HEK293 (cell line): Measurements from ENCODE around the gene ACBD3.

Experiments used
- CTCF ChIA-PET: fragments of 350-600 bp; formaldehyde crosslinking; extraction: SDS; loops from one replicate; lab custom pipeline; 2021; ENCODE audit warnings: antibody characterized with exemption; lab: Yijun Ruan, JAX
- POLR2A ChIA-PET: fragments of 300-600 bp; formaldehyde crosslinking; extraction: SDS; loops from one replicate; lab custom pipeline; 2020; ENCODE audit warnings: antibody characterized with exemption, inconsistent platforms; lab: Yijun Ruan, JAX
- H3K27ac ChIP-seq: fragments of 200-500 bp; sonication (Bioruptor generic); 2 replicates; pipeline ENCODE4 v1.5.1; 2014; ENCODE audit warnings: low read depth, low read length, control low read depth, inconsistent platforms; ENCODE audit errors: extremely low read depth
- H3K36me3 ChIP-seq, 2 experiments: fragments of 200-500 bp in 1 of 2; sonication (Bioruptor generic) in 1 of 2; 1 replicate in 1 of 2; 2 replicates in 1 of 2; pipeline ENCODE4 v1.5.1; 2014 to 2017; ENCODE audit warnings: inconsistent platforms in 2 of 2, low read length in 2 of 2; ENCODE audit not compliant: control insufficient read depth in 2 of 2, insufficient read depth in 1 of 2
- H3K4me1 ChIP-seq: fragments of 200-500 bp; sonication (Bioruptor generic); 2 replicates; pipeline ENCODE4 v1.5.1; 2014; ENCODE audit warnings: mild to moderate bottlenecking, low read length, inconsistent platforms; ENCODE audit not compliant: control insufficient read depth, insufficient read depth
- H3K4me3 ChIP-seq: 2 replicates; pipeline ENCODE4 v1.5.1; 2011; ENCODE audit warnings: low read depth, mild to moderate bottlenecking, control low read depth, low read length, moderate library complexity
- H3K9me3 ChIP-seq: fragments of 200-500 bp; sonication (Bioruptor generic); 2 replicates; pipeline ENCODE4 v1.5.1; 2014; ENCODE audit warnings: low read depth, low read length, inconsistent platforms; ENCODE audit not compliant: control insufficient read depth, insufficient read depth
- SCRT2 ChIP-seq: fragments of 450-650 bp; formaldehyde crosslinking; IDR thresholded peaks from 2 replicates; pipeline ENCODE4 v1.5.1; 2016; ENCODE audit warnings: missing biosample characterization, missing genetic modification characterization
- ZBTB20 ChIP-seq: fragments of 450-650 bp; formaldehyde crosslinking; IDR thresholded peaks from 2 replicates; pipeline ENCODE4 v1.5.1; 2016; ENCODE audit warnings: missing biosample characterization, missing genetic modification characterization
- ZNF10 ChIP-seq: fragments of 450-650 bp; formaldehyde crosslinking; IDR thresholded peaks from 2 replicates; pipeline ENCODE4 v1.5.1; 2017; ENCODE audit warnings: missing biosample characterization, missing genetic modification characterization
- ZNF24 ChIP-seq: fragments of 450-650 bp; formaldehyde crosslinking; IDR thresholded peaks from 2 replicates; pipeline ENCODE4 v1.5.1; 2016; ENCODE audit warnings: missing biosample characterization, missing genetic modification characterization
- ZNF335 ChIP-seq: fragments of 450-650 bp; formaldehyde crosslinking; conservative IDR thresholded peaks from 2 replicates; pipeline ENCODE4 v1.5.1; 2016; ENCODE audit warnings: missing biosample characterization, missing genetic modification characterization
- ZNF48 ChIP-seq: fragments of 450-650 bp; formaldehyde crosslinking; IDR thresholded peaks from 2 replicates; pipeline ENCODE4 v1.5.1; 2016; ENCODE audit warnings: missing biosample characterization, missing genetic modification characterization
- ZNF600 ChIP-seq: fragments of 450-650 bp; formaldehyde crosslinking; IDR thresholded peaks from 2 replicates; pipeline ENCODE4 v1.5.1; 2016; ENCODE audit warnings: missing biosample characterization, missing genetic modification characterization
- ZNF654 ChIP-seq: fragments of 450-650 bp; formaldehyde crosslinking; IDR thresholded peaks from 2 replicates; pipeline ENCODE4 v1.5.1; 2016; ENCODE audit warnings: low read depth, missing biosample characterization, missing genetic modification characterization
- TF ChIP-seq, protein P1 (sequence below): fragments of 450-650 bp; formaldehyde crosslinking; IDR thresholded peaks from 2 replicates; pipeline ENCODE4 v1.5.1; 2016; ENCODE audit warnings: missing biosample characterization, missing genetic modification characterization
- TF ChIP-seq, protein P2 (sequence below): fragments of 450-650 bp; formaldehyde crosslinking; IDR thresholded peaks from 2 replicates; pipeline ENCODE4 v1.5.1; 2016; ENCODE audit warnings: missing biosample characterization, missing genetic modification characterization
- TF ChIP-seq, protein P3 (sequence below): fragments of 450-650 bp; formaldehyde crosslinking; IDR thresholded peaks from 2 replicates; pipeline ENCODE4 v1.5.1; 2016; ENCODE audit warnings: missing biosample characterization, missing genetic modification characterization
- TF ChIP-seq, protein P4 (sequence below): fragments of 450-650 bp; formaldehyde crosslinking; optimal IDR thresholded peaks from 2 replicates; pipeline ENCODE3; 2016; ENCODE audit warnings: missing biosample characterization, mild to moderate bottlenecking, missing genetic modification characterization

Gene ACBD3

DNA sequence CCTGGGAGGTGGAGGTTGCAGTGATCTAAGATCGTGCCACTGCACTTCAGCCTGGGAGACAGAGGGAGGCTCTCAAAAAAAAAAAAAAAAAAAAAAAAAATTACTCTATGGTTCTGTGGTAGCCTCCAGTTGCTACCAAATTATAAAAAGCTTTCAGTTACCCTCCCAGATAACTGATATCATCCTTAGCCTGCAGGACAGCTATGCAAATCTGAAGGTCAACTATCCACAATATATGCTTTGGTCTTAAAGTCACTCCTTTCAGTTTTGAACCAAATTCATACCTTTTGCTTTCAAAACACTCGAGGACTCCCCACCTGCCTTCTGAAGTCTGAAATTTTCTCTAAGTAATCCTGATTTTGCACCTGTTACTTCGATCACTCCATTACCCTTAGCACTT is 40.1 kb upstream of the ACBD3 start:
- CTCF ChIA-PET, result interaction anchor here (0.6 to 4.1 kb wide), 3 partner anchors 14 to 106 kb away, joined by 3 to 19 read pairs (median 3); no protein-coding TSS in a partner anchor
- Histone ChIP-seq H3K27ac (no peak overlapping the region), H3K4me1 (no peaks in the 10 kb centered on the region; the same call in 1 of the 2 replicates), H3K9me3 (no peaks in the 10 kb centered on the region), H3K36me3 (peaks cover 11 to 12% of the 10 kb centered on the region in 2 experiments), H3K4me3 (no peak overlapping the region)
- TF ChIP-seq ZNF654 (no peak), ZNF48 (tag by site-specific recombination) (no peak), SCRT2 (peak; percentile 52; the same call in 1 of the 2 replicates), ZNF24 (tag by site-specific recombination) (no peak)
- TF ChIP-seq, protein P1, sequence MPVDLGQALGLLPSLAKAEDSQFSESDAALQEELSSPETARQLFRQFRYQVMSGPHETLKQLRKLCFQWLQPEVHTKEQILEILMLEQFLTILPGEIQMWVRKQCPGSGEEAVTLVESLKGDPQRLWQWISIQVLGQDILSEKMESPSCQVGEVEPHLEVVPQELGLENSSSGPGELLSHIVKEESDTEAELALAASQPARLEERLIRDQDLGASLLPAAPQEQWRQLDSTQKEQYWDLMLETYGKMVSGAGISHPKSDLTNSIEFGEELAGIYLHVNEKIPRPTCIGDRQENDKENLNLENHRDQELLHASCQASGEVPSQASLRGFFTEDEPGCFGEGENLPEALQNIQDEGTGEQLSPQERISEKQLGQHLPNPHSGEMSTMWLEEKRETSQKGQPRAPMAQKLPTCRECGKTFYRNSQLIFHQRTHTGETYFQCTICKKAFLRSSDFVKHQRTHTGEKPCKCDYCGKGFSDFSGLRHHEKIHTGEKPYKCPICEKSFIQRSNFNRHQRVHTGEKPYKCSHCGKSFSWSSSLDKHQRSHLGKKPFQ (tag by site-specific recombination), result no peak
- TF ChIP-seq, protein P2, sequence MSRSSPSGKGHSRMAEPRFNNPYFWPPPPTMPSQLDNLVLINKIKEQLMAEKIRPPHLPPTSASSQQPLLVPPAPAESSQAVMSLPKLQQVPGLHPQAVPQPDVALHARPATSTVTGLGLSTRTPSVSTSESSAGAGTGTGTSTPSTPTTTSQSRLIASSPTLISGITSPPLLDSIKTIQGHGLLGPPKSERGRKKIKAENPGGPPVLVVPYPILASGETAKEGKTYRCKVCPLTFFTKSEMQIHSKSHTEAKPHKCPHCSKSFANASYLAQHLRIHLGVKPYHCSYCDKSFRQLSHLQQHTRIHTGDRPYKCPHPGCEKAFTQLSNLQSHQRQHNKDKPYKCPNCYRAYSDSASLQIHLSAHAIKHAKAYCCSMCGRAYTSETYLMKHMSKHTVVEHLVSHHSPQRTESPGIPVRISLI (tag by site-specific recombination), result peak; percentile 61; the same call in 1 of the 2 replicates
- POLR2A ChIA-PET, result interaction anchor here (0.6 to 0.7 kb wide), 2 partner anchors 40 to 177 kb away, joined by 3 to 7 read pairs; partner anchors contain the start of gene ACBD3

DNA sequence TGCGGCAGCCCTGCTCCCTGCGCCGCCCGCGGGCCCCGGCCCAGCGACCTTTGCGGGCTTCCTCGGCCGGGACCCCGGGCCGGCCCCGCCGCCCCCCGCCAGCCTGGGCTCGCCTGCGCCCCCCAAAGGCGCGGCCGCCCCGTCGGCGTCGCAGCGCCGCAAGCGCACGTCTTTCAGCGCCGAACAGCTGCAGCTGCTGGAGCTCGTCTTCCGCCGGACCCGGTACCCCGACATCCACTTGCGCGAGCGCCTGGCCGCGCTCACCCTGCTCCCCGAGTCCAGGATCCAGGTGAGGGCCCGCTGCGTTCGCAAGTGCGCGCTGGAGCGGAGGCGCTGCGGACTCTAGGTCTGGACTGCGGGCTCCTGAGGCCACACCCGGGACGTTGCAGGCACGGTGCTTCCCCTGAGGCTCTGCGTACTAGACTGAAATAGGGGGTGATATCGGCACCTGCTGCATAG is 37.3 kb upstream of the ACBD3 start:
- POLR2A ChIA-PET, result interaction anchor here (0.5 to 0.8 kb wide), 2 partner anchors 85 to 144 kb away, joined by 3 to 4 read pairs; partner anchors contain the start of gene LIN9
- no peaks in the 10 kb centered on the region; a peak in 1 of 3 replicates for H3K36me3 ChIP-seq
- no peaks in the 10 kb centered on the region; the same call in 1 of the 2 replicates for H3K4me1 ChIP-seq
- no peaks in the 10 kb centered on the region for H3K9me3 ChIP-seq
- TF ChIP-seq, protein P1 (tag by site-specific recombination), result no peak
- TF ChIP-seq ZNF335 (tag by site-specific recombination), result peak; percentile 39
- TF ChIP-seq, protein P3, sequence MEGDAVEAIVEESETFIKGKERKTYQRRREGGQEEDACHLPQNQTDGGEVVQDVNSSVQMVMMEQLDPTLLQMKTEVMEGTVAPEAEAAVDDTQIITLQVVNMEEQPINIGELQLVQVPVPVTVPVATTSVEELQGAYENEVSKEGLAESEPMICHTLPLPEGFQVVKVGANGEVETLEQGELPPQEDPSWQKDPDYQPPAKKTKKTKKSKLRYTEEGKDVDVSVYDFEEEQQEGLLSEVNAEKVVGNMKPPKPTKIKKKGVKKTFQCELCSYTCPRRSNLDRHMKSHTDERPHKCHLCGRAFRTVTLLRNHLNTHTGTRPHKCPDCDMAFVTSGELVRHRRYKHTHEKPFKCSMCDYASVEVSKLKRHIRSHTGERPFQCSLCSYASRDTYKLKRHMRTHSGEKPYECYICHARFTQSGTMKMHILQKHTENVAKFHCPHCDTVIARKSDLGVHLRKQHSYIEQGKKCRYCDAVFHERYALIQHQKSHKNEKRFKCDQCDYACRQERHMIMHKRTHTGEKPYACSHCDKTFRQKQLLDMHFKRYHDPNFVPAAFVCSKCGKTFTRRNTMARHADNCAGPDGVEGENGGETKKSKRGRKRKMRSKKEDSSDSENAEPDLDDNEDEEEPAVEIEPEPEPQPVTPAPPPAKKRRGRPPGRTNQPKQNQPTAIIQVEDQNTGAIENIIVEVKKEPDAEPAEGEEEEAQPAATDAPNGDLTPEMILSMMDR, result peak; percentile 57
- no peak for TF ChIP-seq ZBTB20 (tag by site-specific recombination)
- TF ChIP-seq, protein P4, sequence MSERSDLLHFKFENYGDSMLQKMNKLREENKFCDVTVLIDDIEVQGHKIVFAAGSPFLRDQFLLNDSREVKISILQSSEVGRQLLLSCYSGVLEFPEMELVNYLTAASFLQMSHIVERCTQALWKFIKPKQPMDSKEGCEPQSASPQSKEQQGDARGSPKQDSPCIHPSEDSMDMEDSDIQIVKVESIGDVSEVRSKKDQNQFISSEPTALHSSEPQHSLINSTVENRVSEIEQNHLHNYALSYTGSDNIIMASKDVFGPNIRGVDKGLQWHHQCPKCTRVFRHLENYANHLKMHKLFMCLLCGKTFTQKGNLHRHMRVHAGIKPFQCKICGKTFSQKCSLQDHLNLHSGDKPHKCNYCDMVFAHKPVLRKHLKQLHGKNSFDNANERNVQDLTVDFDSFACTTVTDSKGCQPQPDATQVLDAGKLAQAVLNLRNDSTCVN (tag by site-specific recombination), result peak; percentile 38
- TF ChIP-seq ZNF10 (tag by site-specific recombination), result 0 out of 2 replicates have a peak, but pooled peaks have one; percentile 35
- TF ChIP-seq ZNF600 (tag by site-specific recombination), result peak; percentile 80
- TF ChIP-seq, all 188 proteins: peak for 5
- Histone ChIP-seq H3K27ac (no peak overlapping the region; the same call in 1 of the 2 replicates), H3K4me3 (peak overlapping the region; percentile 40)
- CTCF ChIA-PET, result interaction anchor here (0.8 to 4.1 kb wide), 7 partner anchors 10 to 109 kb away, joined by 3 to 19 read pairs (median 4); no protein-coding TSS in a partner anchor
